Measurements from ENCODE around the gene PPME1. TPM values are rescaled to one million over a fixed set of nuclear protein-coding genes. Genes with fewer than 3 reads are reported as not detected.

Gene PPME1
- total and polyA plus RNA-seq, 9 of the 15 experiments (the other 6 are each of a cell fraction or from before 2014, with no cell fraction given) = 9.8 to 81.7 (median 37.6) TPM

GRCh38 chr11:74279256-74279655, 108.2 kb downstream of the PPME1 start:
- H3K27me3 ChIP-seq (ENCODE audit: control insufficient read depth in 2 of 2, insufficient read depth in 2 of 2, low read length in 2 of 2) = peaks cover 6% of the 10 kb centered on the region in 2 experiments; a peak in 4 of 5 replicates
- H3K4me2 ChIP-seq (ENCODE audit: insufficient read depth, low read length) = no peak overlapping the region
- no TSS peak for BruUV-seq (replicated peaks)
- ATAC-seq (no peak), DNase-seq (ENCODE audit: extremely low read depth in 1 of 4, low spot score in 3 of 4) (no peak), FAIRE-seq (no peak)
- no peaks in the 10 kb centered on the region for H3K79me2 ChIP-seq (ENCODE audit: control insufficient read depth, insufficient read depth, low read length)
- H3K36me3 ChIP-seq (ENCODE audit: control insufficient read depth, insufficient read depth, low read length) = no peaks in the 10 kb centered on the region
- CTCF ChIA-PET (ENCODE audit: low intra/inter-chr PET ratio) = no interaction called here
- no peak overlapping the region for H3K4me3 ChIP-seq
- H4K20me1 ChIP-seq (replicated peaks; ENCODE audit: control insufficient read depth, insufficient read depth, low read length) = no peaks in the 10 kb centered on the region
- no peak overlapping the region for H2AFZ ChIP-seq (ENCODE audit: low read depth, low read length)
- POLR2A ChIA-PET = interaction anchor here (0.6 kb wide), 1 partner anchor 48 kb away, joined by 4 read pairs; no protein-coding TSS in a partner anchor
- H3K9me3 ChIP-seq (replicated peaks; ENCODE audit: control insufficient read depth, insufficient read depth, low read depth, low read length) = no peaks in the 10 kb centered on the region
- 3% methylated on average over 5 of the region's 5 CpGs for WGBS (ENCODE audit: insufficient coverage, low coverage, missing lambda C conversion rate)
- no peak overlapping the region for H3K9ac ChIP-seq (ENCODE audit: insufficient read depth in 1 of 2, low read depth in 2 of 2, low read length in 2 of 2)
- in situ Hi-C loops (cut with MboI) (no loop called here), intact Hi-C loops (cut with micrococcal nuclease) (no loop called here)
- H3K4me1 ChIP-seq (replicated peaks in 1 of 2; ENCODE audit: control insufficient read depth in 2 of 2, insufficient read depth in 2 of 2, low read length in 2 of 2) = no peaks in the 10 kb centered on the region
- no peaks in the 10 kb centered on the region for H3K9me1 ChIP-seq (ENCODE audit: control insufficient read depth, insufficient read depth, low read length)
- H3K27ac ChIP-seq (ENCODE audit: extremely low read depth, low read depth, low read length) = no peak overlapping the region
- no peak for TF ChIP-seq YY1 (IDR thresholded peaks at IDR 0.05; ENCODE audit: borderline replicate concordance in 1 of 3, control insufficient read depth in 1 of 3, extremely low read depth in 1 of 3, insufficient read depth in 3 of 3, insufficient read length in 1 of 3, insufficient replicate concordance in 2 of 3, low read depth in 1 of 3, low read length in 2 of 3)
- no peak for TF ChIP-seq TCFL5 (CRISPR knock-in tag; conservative IDR thresholded peaks at IDR 0.05)
- TF ChIP-seq ZNF644 (tag; IDR thresholded peaks at IDR 0.05; ENCODE audit: low read depth) = no peak
- TF ChIP-seq ZBTB8A (IDR thresholded peaks at IDR 0.05; ENCODE audit: partially characterized antibody) = no peak
- no peak for TF ChIP-seq ZNF239 (CRISPR knock-in tag; IDR thresholded peaks at IDR 0.05)
- TF ChIP-seq DDX20 (tag; IDR thresholded peaks at IDR 0.05; ENCODE audit: low read depth) = no peak
- no peak for TF ChIP-seq NFRKB (IDR thresholded peaks at IDR 0.05; ENCODE audit: low read depth)
- TF ChIP-seq NFYB (IDR thresholded peaks at IDR 0.05; ENCODE audit: extremely low read depth, insufficient read length) = no peak
- no peak for TF ChIP-seq MBD1 (CRISPR knock-in tag; IDR thresholded peaks at IDR 0.05)
- TF ChIP-seq JUNB (CRISPR knock-in tag; conservative IDR thresholded peaks at IDR 0.05) = no peak
- no peak for TF ChIP-seq SIRT6 (IDR thresholded peaks at IDR 0.05; ENCODE audit: low read depth, low read length)
- TF ChIP-seq SMARCE1 (IDR thresholded peaks at IDR 0.05) = no peak
- no peak for TF ChIP-seq MAZ (CRISPR knock-in tag; conservative IDR thresholded peaks at IDR 0.05 in 1 of 2, IDR thresholded peaks at IDR 0.05 in 1 of 2)
- TF ChIP-seq NCOR1 (IDR thresholded peaks at IDR 0.05) = no peak
- TF ChIP-seq EP300 (IDR thresholded peaks at IDR 0.05; ENCODE audit: low read length) = no peak
- TF ChIP-seq SMAD3 (CRISPR knock-in tag; conservative IDR thresholded peaks at IDR 0.05) = no peak
- no peak for TF ChIP-seq ZNF639 (CRISPR knock-in tag; conservative IDR thresholded peaks at IDR 0.05 in 1 of 2, IDR thresholded peaks at IDR 0.05 in 1 of 2)
- TF ChIP-seq TARDBP (IDR thresholded peaks at IDR 0.05) = no peak
